Trophoblast cell (in vitro differentiated cells and primary cell): ENCODE data around the gene PDE4B.

Source experiments
- DNase-seq, 2 donors: peaks; one replicate each; pipeline ENCODE4 v3.0.0-alpha.2; 2016
- H2AFZ ChIP-seq: 2 replicates; pipeline ENCODE4 v1.6.1; 2013; ENCODE audit warnings: low read length, moderate library complexity, mild to moderate bottlenecking; ENCODE audit not compliant: insufficient read depth, poor library complexity
- H2AK5ac ChIP-seq: 2 replicates; pipeline ENCODE4 v1.6.1; 2013; ENCODE audit warnings: mild to moderate bottlenecking, low read length
- H2BK120ac ChIP-seq: 2 replicates; pipeline ENCODE4 v1.6.1; 2013; ENCODE audit warnings: low read length, mild to moderate bottlenecking, moderate library complexity; ENCODE audit not compliant: insufficient read depth, poor library complexity
- H2BK12ac ChIP-seq: 2 replicates; pipeline ENCODE4 v1.6.1; 2013; ENCODE audit warnings: mild to moderate bottlenecking, low read length, moderate library complexity
- H2BK5ac ChIP-seq: 2 replicates; pipeline ENCODE4 v1.6.1; 2013; ENCODE audit warnings: low read length, low read depth, moderate library complexity, mild to moderate bottlenecking; ENCODE audit not compliant: poor library complexity
- H3K14ac ChIP-seq: 2 replicates; pipeline ENCODE4 v1.6.1; 2013; ENCODE audit warnings: mild to moderate bottlenecking, low read length
- H3K18ac ChIP-seq: 2 replicates; pipeline ENCODE4 v1.6.1; 2013; ENCODE audit warnings: mild to moderate bottlenecking, low read length
- H3K23ac ChIP-seq: 2 replicates; pipeline ENCODE4 v1.6.1; 2013; ENCODE audit warnings: low read length
- H3K27ac ChIP-seq: 2 replicates; pipeline ENCODE4 v1.5.1; 2013; ENCODE audit warnings: low read depth, mild to moderate bottlenecking, inconsistent platforms, low read length, moderate library complexity
- H3K27me3 ChIP-seq: 2 replicates; pipeline ENCODE4 v1.6.1; 2013; ENCODE audit warnings: inconsistent platforms, mild to moderate bottlenecking, low read length, moderate library complexity; ENCODE audit not compliant: insufficient read depth
- H3K36me3 ChIP-seq, 2 experiments: 1 replicate in 1 of 2; 2 replicates in 1 of 2; pipeline ENCODE4 v1.6.1; 2013; ENCODE audit warnings: low read length in 2 of 2, mild to moderate bottlenecking in 2 of 2, moderate library complexity in 1 of 2; ENCODE audit not compliant: insufficient read depth in 2 of 2, control insufficient read depth in 1 of 2
- H3K4ac ChIP-seq: 2 replicates; pipeline ENCODE4 v1.6.1; 2013; ENCODE audit warnings: low read depth, mild to moderate bottlenecking, low read length, moderate library complexity
- H3K4me1 ChIP-seq, 2 experiments: 1 replicate in 1 of 2; 2 replicates in 1 of 2; pipeline ENCODE4 v1.6.1; 2013; ENCODE audit warnings: low read length in 2 of 2, mild to moderate bottlenecking in 2 of 2, moderate library complexity in 1 of 2; ENCODE audit not compliant: insufficient read depth in 2 of 2, control insufficient read depth in 1 of 2
- H3K4me2 ChIP-seq: 2 replicates; pipeline ENCODE4 v1.6.1; 2013; ENCODE audit warnings: inconsistent platforms, mild to moderate bottlenecking, low read length, moderate library complexity
- H3K4me3 ChIP-seq: 2 replicates; pipeline ENCODE4 v1.5.1; 2013; ENCODE audit warnings: mild to moderate bottlenecking, low read depth, low read length, inconsistent platforms
- H3K79me1 ChIP-seq: one replicate; pipeline ENCODE4 v1.6.1; 2013; ENCODE audit warnings: low read length
- H3K79me2 ChIP-seq: 2 replicates; pipeline ENCODE4 v1.6.1; 2013; ENCODE audit warnings: low read length, mild to moderate bottlenecking; ENCODE audit not compliant: control insufficient read depth, insufficient read depth, poor library complexity
- H3K9ac ChIP-seq: 2 replicates; pipeline ENCODE4 v1.6.1; 2013; ENCODE audit warnings: mild to moderate bottlenecking, low read length
- H3K9me3 ChIP-seq: 2 replicates; pipeline ENCODE4 v1.6.1; 2013; ENCODE audit warnings: low read depth, mild to moderate bottlenecking, control low read depth, inconsistent platforms, low read length; ENCODE audit not compliant: insufficient read depth
- H4K12ac ChIP-seq: 2 replicates; pipeline ENCODE4 v1.6.1; 2013; ENCODE audit warnings: low read depth, mild to moderate bottlenecking, low read length, moderate library complexity
- H4K8ac ChIP-seq: 2 replicates; pipeline ENCODE4 v1.6.1; 2013; ENCODE audit warnings: low read depth, mild to moderate bottlenecking, low read length, moderate library complexity
- H4K91ac ChIP-seq: one replicate; pipeline ENCODE4 v1.6.1; 2013; ENCODE audit warnings: low read depth, mild to moderate bottlenecking, low read length, moderate library complexity
- whole genome bisulfite sequencing: extraction: QIAGEN DNeasy Blood & Tissue Kit; methylation state at CpG from one replicate; pipeline ENCODE4 v1.1.7; 2013; ENCODE audit warnings: missing lambda C conversion rate; ENCODE audit not compliant: insufficient read length, insufficient coverage; ENCODE audit errors: extremely low coverage; 5-methylcytosine and 5-hydroxymethylcytosine counted together

PDE4B gene

GRCh38 chr1:66175581-66175980 lies 382.9 kb downstream of the PDE4B start:
- WGBS = no CpG with 5 or more reads among the region's 2 CpGs
- no peak overlapping the region for H3K18ac ChIP-seq
- H2BK12ac ChIP-seq = no peak overlapping the region
- H2BK120ac ChIP-seq = no peak overlapping the region
- H3K23ac ChIP-seq = no peak overlapping the region
- H3K9me3 ChIP-seq = no peaks in the 10 kb centered on the region
- H3K27ac ChIP-seq = no peak overlapping the region
- no peak overlapping the region for H2AFZ ChIP-seq
- no peaks in the 10 kb centered on the region for H3K36me3 ChIP-seq
- no peak overlapping the region for H4K12ac ChIP-seq
- no peak overlapping the region for H3K9ac ChIP-seq
- H2BK5ac ChIP-seq = no peak overlapping the region
- no peak overlapping the region for H4K91ac ChIP-seq
- no peaks in the 10 kb centered on the region for H3K79me1 ChIP-seq
- H3K4me1 ChIP-seq = no peaks in the 10 kb centered on the region
- H3K4me2 ChIP-seq = no peak overlapping the region
- no peaks in the 10 kb centered on the region for H3K27me3 ChIP-seq
- H2AK5ac ChIP-seq = no peak overlapping the region
- H3K14ac ChIP-seq = no peak overlapping the region
- H4K8ac ChIP-seq = no peak overlapping the region
- no peak overlapping the region for H3K4me3 ChIP-seq
- no peak overlapping the region for H3K4ac ChIP-seq
- no peaks in the 10 kb centered on the region for H3K79me2 ChIP-seq
- DNase-seq = no peak

GRCh38 chr1:66176012-66176715 lies 383.5 kb downstream of the PDE4B start:
- Histone ChIP-seq H3K9ac (no peak overlapping the region), H3K4me1 (no peaks in the 10 kb centered on the region), H4K8ac (no peak overlapping the region), H3K4ac (no peak overlapping the region), H2BK5ac (no peak overlapping the region), H3K18ac (no peak overlapping the region), H3K79me1 (no peaks in the 10 kb centered on the region), H3K4me3 (no peak overlapping the region), H3K79me2 (no peaks in the 10 kb centered on the region), H2BK120ac (no peak overlapping the region), H3K4me2 (no peak overlapping the region), H4K91ac (no peak overlapping the region), H2AFZ (no peak overlapping the region), H3K9me3 (no peaks in the 10 kb centered on the region), H3K36me3 (no peaks in the 10 kb centered on the region), H3K14ac (no peak overlapping the region), H3K27me3 (no peaks in the 10 kb centered on the region), H2BK12ac (no peak overlapping the region), H4K12ac (no peak overlapping the region), H3K23ac (no peak overlapping the region), H2AK5ac (no peak overlapping the region), H3K27ac (no peak overlapping the region)
- DNase-seq = no peak
- no CpG with 5 or more reads among the region's 5 CpGs for WGBS

- Histone ChIP-seq H3K79me1 (no peaks in the 10 kb centered on the region), H3K18ac (no peak overlapping the region), H3K36me3 (no peaks in the 10 kb centered on the region), H4K12ac (no peak overlapping the region), H3K9ac (no peak overlapping the region), H3K4me3 (no peak overlapping the region), H3K27ac (no peak overlapping the region), H3K14ac (no peak overlapping the region), H2BK12ac (no peak overlapping the region), H3K4me1 (no peaks in the 10 kb centered on the region), H2BK120ac (no peak overlapping the region), H3K9me3 (no peaks in the 10 kb centered on the region), H3K4ac (no peak overlapping the region), H3K4me2 (no peak overlapping the region), H2BK5ac (no peak overlapping the region), H2AK5ac (no peak overlapping the region), H3K79me2 (no peaks in the 10 kb centered on the region), H3K23ac (no peak overlapping the region), H2AFZ (no peak overlapping the region), H3K27me3 (no peaks in the 10 kb centered on the region), H4K8ac (no peak overlapping the region), H4K91ac (no peak overlapping the region)
- no peak for DNase-seq
- no CpG with 5 or more reads among the region's 1 CpG for WGBS
Measured at GRCh38 chr1:66176832-66177231, 384.1 kb downstream of the PDE4B start.

GRCh38 chr1:66177510-66177909 lies 384.8 kb downstream of the PDE4B start:
- no peak overlapping the region for H2BK120ac ChIP-seq
- no peaks in the 10 kb centered on the region for H3K9me3 ChIP-seq

More at GRCh38 chr1:66177510-66177909, 384.8 kb downstream of the PDE4B start:
- no peak for DNase-seq
- Histone ChIP-seq H2BK5ac (no peak overlapping the region), H2BK12ac (no peak overlapping the region), H3K9ac (no peak overlapping the region), H4K8ac (no peak overlapping the region), H3K27ac (no peak overlapping the region), H3K14ac (no peak overlapping the region), H2AK5ac (no peak overlapping the region), H3K27me3 (no peaks in the 10 kb centered on the region), H4K91ac (no peak overlapping the region), H3K79me1 (no peaks in the 10 kb centered on the region), H3K4me1 (no peaks in the 10 kb centered on the region), H3K4me2 (no peak overlapping the region), H3K18ac (no peak overlapping the region), H3K4ac (no peak overlapping the region), H4K12ac (no peak overlapping the region), H3K4me3 (no peak overlapping the region), H3K23ac (no peak overlapping the region), H2AFZ (no peak overlapping the region), H3K36me3 (no peaks in the 10 kb centered on the region), H3K79me2 (no peaks in the 10 kb centered on the region)
- no CpG with 5 or more reads among the region's 2 CpGs for WGBS
